Medulla oblongata (tissue), 1 donor: ENCODE measurements around the gene KATNAL1.

Experiments used
- DNase-seq: peaks from one replicate; pipeline ENCODE4 v3.0.0-alpha.2; 2015; ENCODE audit errors: extremely low spot score

KATNAL1 gene

GRCh38 chr13:30307194-30307970 lies at the start of gene KATNAL1:
Gene KATNAL1, minus strand, starts transcription at chr13:30307551. Its CDS starts 23,774 bp downstream, at chr13:30283777.
- DNase-seq: peak; percentile 88

GRCh38 chr13:30355839-30356238 lies 48.5 kb upstream of the KATNAL1 start:
- no peak for DNase-seq

GRCh38 chr13:30355384-30355699 lies 48.0 kb upstream of the KATNAL1 start:
- no peak for DNase-seq

- DNase-seq: no peak
These were observed 47.4 kb upstream of the KATNAL1 start for GRCh38 chr13:30354493-30355383.

- DNase-seq: no peak
These were observed 46.3 kb upstream of the KATNAL1 start for GRCh38 chr13:30353471-30354215.

GRCh38 chr13:30353060-30353459 lies 45.7 kb upstream of the KATNAL1 start:
- DNase-seq: no peak

GRCh38 chr13:30352121-30352520 lies 44.8 kb upstream of the KATNAL1 start:
- DNase-seq: no peak

- no peak for DNase-seq
These were observed 39.4 kb upstream of the KATNAL1 start for GRCh38 chr13:30346789-30347167.

- DNase-seq: no peak
These were observed 38.9 kb upstream of the KATNAL1 start for GRCh38 chr13:30346153-30346788.

GRCh38 chr13:30345426-30346100 lies 38.2 kb upstream of the KATNAL1 start:
- DNase-seq: no peak

- DNase-seq: peak; percentile 79
These were observed 34.6 kb upstream of the KATNAL1 start for GRCh38 chr13:30341815-30342570.

GRCh38 chr13:30340331-30341250 lies 33.2 kb upstream of the KATNAL1 start:
- DNase-seq: peak; percentile 27

- DNase-seq: no peak
These were observed 32.5 kb upstream of the KATNAL1 start for GRCh38 chr13:30339738-30340330.

GRCh38 chr13:30338952-30339351 lies 31.6 kb upstream of the KATNAL1 start:
- DNase-seq: no peak

- no peak for DNase-seq
These were observed 31.0 kb upstream of the KATNAL1 start for GRCh38 chr13:30338331-30338851.

- no peak for DNase-seq
These were observed 29.8 kb upstream of the KATNAL1 start for GRCh38 chr13:30337061-30337610.

GRCh38 chr13:30334663-30335386 lies 27.5 kb upstream of the KATNAL1 start:
- peak; percentile 79 for DNase-seq

GRCh38 chr13:30333616-30334015 lies 26.3 kb upstream of the KATNAL1 start:
- no peak for DNase-seq
